Measurements from ENCODE around the gene GLP2R. TPM values are rescaled to one million over a fixed set of nuclear protein-coding genes. Genes with fewer than 3 reads are reported as not detected.

GLP2R gene
- total and polyA plus RNA-seq, 9 donors: 0.18 to 3.4 (median 0.57) TPM

- no peaks in the 10 kb centered on the region for H3K36me3 ChIP-seq
- TF ChIP-seq EP300 (IDR thresholded peaks at IDR 0.05): no peak
- no peak for TF ChIP-seq CTCF (IDR thresholded peaks at IDR 0.05)
- TF ChIP-seq POLR2A (IDR thresholded peaks at IDR 0.05): no peak
- DNase-seq: no peak
- H3K9me3 ChIP-seq: no peaks in the 10 kb centered on the region
- H3K27me3 ChIP-seq: no peaks in the 10 kb centered on the region
- intact Hi-C loops (cut with DNase I): loop anchor here in 1 of 4 donors (10.0 kb wide), 1 partner anchor 102 kb away; no protein-coding TSS in a partner anchor
- no peak overlapping the region for H3K4me3 ChIP-seq
- no peaks in the 10 kb centered on the region for H3K4me1 ChIP-seq (ENCODE audit: insufficient read depth)
- no peak overlapping the region for H3K27ac ChIP-seq
- WGBS, 3 donors: 93 to 96% (median 94%) methylated on average over 15 of the region's 15 CpGs
Observed at GRCh38 chr17:9792181-9792840, 33.4 kb upstream of the GLP2R start.

- TF ChIP-seq POLR2A (IDR thresholded peaks at IDR 0.05) (no peak), CTCF (IDR thresholded peaks at IDR 0.05) (no peak), EP300 (IDR thresholded peaks at IDR 0.05) (no peak)
Observed at GRCh38 chr17:9798008-9798407, 27.7 kb upstream of the GLP2R start.

GRCh38 chr17:9798724-9799123, 27.0 kb upstream of the GLP2R start:
- no peak overlapping the region for H3K27ac ChIP-seq
- DNase-seq: no peak
- H3K36me3 ChIP-seq: no peaks in the 10 kb centered on the region
- TF ChIP-seq CTCF (IDR thresholded peaks at IDR 0.05) (no peak), POLR2A (IDR thresholded peaks at IDR 0.05) (no peak), EP300 (IDR thresholded peaks at IDR 0.05) (no peak)
- no peaks in the 10 kb centered on the region for H3K9me3 ChIP-seq
- no peak overlapping the region for H3K4me3 ChIP-seq
- no peaks in the 10 kb centered on the region for H3K27me3 ChIP-seq
- H3K4me1 ChIP-seq (ENCODE audit: insufficient read depth): peaks cover 2% of the 10 kb centered on the region
- WGBS, 3 donors: 84 to 93% (median 86%) methylated on average over 7 of the region's 7 CpGs
- intact Hi-C loops (cut with DNase I): loop anchor here in 1 of 4 donors (10.0 kb wide), 1 partner anchor 96 kb away; no protein-coding TSS in a partner anchor

More at GRCh38 chr17:9798008-9798407, 27.7 kb upstream of the GLP2R start:
- Histone ChIP-seq H3K4me1 (ENCODE audit: insufficient read depth) (peaks cover 2% of the 10 kb centered on the region), H3K27me3 (no peaks in the 10 kb centered on the region), H3K4me3 (no peak overlapping the region), H3K27ac (no peak overlapping the region), H3K9me3 (no peaks in the 10 kb centered on the region), H3K36me3 (no peaks in the 10 kb centered on the region)
- intact Hi-C loops (cut with DNase I): loop anchor here in 1 of 4 donors (10.0 kb wide), 1 partner anchor 97 kb away; no protein-coding TSS in a partner anchor
- WGBS, 3 donors: 68 to 71% (median 70%) methylated on average over 3 of the region's 3 CpGs
- DNase-seq: no peak

GRCh38 chr17:9801505-9801904, 24.2 kb upstream of the GLP2R start:
- intact Hi-C loops (cut with DNase I): no loop called here
- Histone ChIP-seq H3K27ac (no peak overlapping the region), H3K9me3 (no peaks in the 10 kb centered on the region), H3K4me3 (no peak overlapping the region), H3K27me3 (no peaks in the 10 kb centered on the region), H3K4me1 (ENCODE audit: insufficient read depth) (peaks cover 2% of the 10 kb centered on the region), H3K36me3 (no peaks in the 10 kb centered on the region)
- TF ChIP-seq CTCF (IDR thresholded peaks at IDR 0.05) (no peak), POLR2A (IDR thresholded peaks at IDR 0.05) (no peak), EP300 (IDR thresholded peaks at IDR 0.05) (no peak)
- 5 to 29% (median 5%) methylated on average over 2 of the region's 2 CpGs for WGBS, 3 donors
- no peak for DNase-seq
